Esophagus squamous epithelium (tissue), 5 donors: ENCODE data around the gene ATG9B. TPM values are rescaled to one million over a fixed set of nuclear protein-coding genes. Genes with fewer than 3 reads are reported as not detected.
"Not testable (repeated sequence)": the region's sequence is repeated elsewhere in the genome, so short reads cannot be mapped to it uniquely, and the experiment has no call there.

ENCODE experiments used
- DNase-seq: peaks from one replicate; lab custom pipeline; 2025; lab: John Stamatoyannopoulos, UW
- H3K27ac ChIP-seq, 4 donors: fragments of 200-600 bp; sonication (generic); one replicate each; pipeline ENCODE4 v1.5.1; 2016 to 2019; ENCODE audit warnings: mild to moderate bottlenecking in 1 of 4
- H3K27me3 ChIP-seq, 4 donors: fragments of 200-600 bp; sonication (generic); 1 replicate in 3 of 4; 2 replicates in 1 of 4; pipeline versions ENCODE4 v1.5.1 to v1.6.0; 2017 to 2021; ENCODE audit warnings: antibody characterized with exemption in 1 of 4
- H3K36me3 ChIP-seq, 3 donors: fragments of 200-600 bp; sonication (generic); one replicate each; pipeline ENCODE4 v1.5.1; 2016 to 2019
- H3K4me1 ChIP-seq, 3 donors: fragments of 200-600 bp; sonication (generic); one replicate each; pipeline ENCODE4 v1.5.1; 2017 to 2019
- H3K4me3 ChIP-seq, 4 donors: fragments of 200-600 bp; sonication (generic); 1 replicate in 3 of 4; 2 replicates in 1 of 4; pipeline ENCODE4 v1.5.1; 2016 to 2019; ENCODE audit warnings: mild to moderate bottlenecking in 2 of 4, moderate library complexity in 1 of 4
- H3K9me3 ChIP-seq, 3 donors: fragments of 200-600 bp; sonication (generic); one replicate each; pipeline ENCODE4 v1.5.1; 2016 to 2019
- CTCF ChIP-seq, 6 experiments: fragments of 450-650 bp in 4 of 6; fragments of 200-600 bp in 2 of 6; sonication (generic) in 2 of 6; IDR thresholded peaks; one replicate each; pipeline ENCODE4 v1.5.1; 2016 to 2019; ENCODE audit warnings: antibody characterized with exemption in 6 of 6, mild to moderate bottlenecking in 4 of 6, moderate library complexity in 4 of 6
- POLR2A ChIP-seq, 4 donors: fragments of 450-650 bp; IDR thresholded peaks; one replicate each; pipeline ENCODE4 v1.6.1; 2017; ENCODE audit warnings: antibody characterized with exemption in 4 of 4, mild to moderate bottlenecking in 4 of 4, moderate library complexity in 3 of 4
- WGBS, 2 donors: methylation state at CpG; one replicate each; pipeline ENCODE4 v1.1.5; 2018; 5-methylcytosine and 5-hydroxymethylcytosine counted together
- intact Hi-C: fragments of 100-400 bp; cut with DNase I; formaldehyde crosslinking; loops from one replicate; pipeline ENCODE4 v1.15.0; 2022
- total RNA-seq, 4 donors: library from RNA; depleted of rRNA; stranded (reverse); fragments of >200 nt; gene quantifications; one replicate each; pipeline ENCODE4 v1.1.0, GENCODE V29; 2016
- donor health status: DM: yes; HTN: yes; CAD: no.

Gene ATG9B
- total RNA-seq, 4 donors from 2014 or later = 1.5 to 45.2 (median 12.8) TPM

- Histone ChIP-seq H3K36me3 (peaks cover 0 to 48% (median 8%) of the 10 kb centered on the region in 3 donors), H3K27me3 (no peaks in the 10 kb centered on the region), H3K4me3 (no peak overlapping the region), H3K9me3 (no peaks in the 10 kb centered on the region), H3K27ac (no peak overlapping the region), H3K4me1 (peaks cover 5 to 24% (median 15%) of the 10 kb centered on the region in 3 donors)
- WGBS, 2 donors = 91% methylated on average over 8 of the region's 20 CpGs; no CpG with 5 or more reads in 1 of the 2 donors
- intact Hi-C loops = no loop called here
- TF ChIP-seq CTCF (IDR thresholded peaks at IDR 0.05) (no peak), POLR2A (IDR thresholded peaks at IDR 0.05) (no peak)
- no peak for DNase-seq
These were observed 19.7 kb upstream of the ATG9B start for GRCh38 chr7:151043959-151044358.

- H3K4me3 ChIP-seq, intact Hi-C loops, DNase-seq, H3K9me3 ChIP-seq, H3K27me3 ChIP-seq, H3K27ac ChIP-seq: not testable (repeated sequence)
- WGBS, 2 donors = 85 to 86% methylated on average over 7 to 10 of the region's 10 CpGs
- peaks cover 8 to 29% (median 20%) of the 10 kb centered on the region in 3 donors for H3K4me1 ChIP-seq
- H3K36me3 ChIP-seq = peaks cover 0 to 48% (median 8%) of the 10 kb centered on the region in 3 donors
These were observed 19.2 kb upstream of the ATG9B start for GRCh38 chr7:151043449-151043848.

- Histone ChIP-seq H3K27ac (no peak overlapping the region), H3K27me3 (no peaks in the 10 kb centered on the region), H3K36me3 (peaks cover 9 to 68% (median 15%) of the 10 kb centered on the region in 3 donors), H3K9me3 (no peaks in the 10 kb centered on the region), H3K4me1 (peaks cover 8 to 19% (median 16%) of the 10 kb centered on the region in 3 donors), H3K4me3 (no peak overlapping the region)
- TF ChIP-seq CTCF (IDR thresholded peaks at IDR 0.05) = no peak
- no peak for TF ChIP-seq POLR2A (IDR thresholded peaks at IDR 0.05)
- DNase-seq = no peak
- 91 to 92% methylated on average over 9 of the region's 30 CpGs for WGBS, 2 donors
- intact Hi-C loops = no loop called here
These were observed 16.5 kb upstream of the ATG9B start for GRCh38 chr7:151040616-151041375.

- Histone ChIP-seq H3K4me3 (no peak overlapping the region), H3K4me1 (peaks cover 8 to 19% (median 16%) of the 10 kb centered on the region in 3 donors), H3K27ac (peak overlapping the region in 2 of 4 donors; percentile 2 to 62), H3K9me3 (no peaks in the 10 kb centered on the region), H3K36me3 (peaks cover 16 to 68% (median 18%) of the 10 kb centered on the region in 3 donors), H3K27me3 (no peaks in the 10 kb centered on the region)
- TF ChIP-seq CTCF (IDR thresholded peaks at IDR 0.05) (no peak), POLR2A (IDR thresholded peaks at IDR 0.05) (no peak)
- DNase-seq = no peak
- intact Hi-C loops = no loop called here
- WGBS, 2 donors = 33 to 69% methylated on average over 4 to 9 of the region's 18 CpGs
These were observed 15.7 kb upstream of the ATG9B start for GRCh38 chr7:151039850-151040548.

- DNase-seq = no peak
- no peak for TF ChIP-seq CTCF (IDR thresholded peaks at IDR 0.05)
- TF ChIP-seq POLR2A (IDR thresholded peaks at IDR 0.05) = no peak
- H3K9me3 ChIP-seq = no peaks in the 10 kb centered on the region
- WGBS, 2 donors = 23 to 67% methylated on average over 5 to 7 of the region's 12 CpGs
- peak overlapping the region; percentile 16 to 62 (median 46) for H3K27ac ChIP-seq
- no peak overlapping the region for H3K4me3 ChIP-seq
- H3K27me3 ChIP-seq = no peaks in the 10 kb centered on the region
- intact Hi-C loops = no loop called here
- H3K4me1 ChIP-seq = peaks cover 8 to 19% (median 16%) of the 10 kb centered on the region in 3 donors
- H3K36me3 ChIP-seq = peaks cover 16 to 68% (median 18%) of the 10 kb centered on the region in 3 donors
These were observed 14.9 kb upstream of the ATG9B start for GRCh38 chr7:151038951-151039849.
